Transverse colon (tissue), 4 donors: ENCODE results near the gene RNF135. TPM values are rescaled to one million over a fixed set of nuclear protein-coding genes. Genes with fewer than 3 reads are reported as not detected.
A peak's percentile ranks its signal among the peaks of the same experiment; 100 is the strongest.

Experiments used
- DNase-seq: peaks from one replicate; pipeline ENCODE4 v3.0.0-alpha.2; 2019
- H3K27ac ChIP-seq, 4 donors: fragments of 200-600 bp; sonication (generic); 2 replicates each; pipeline ENCODE4 v1.5.1; 2016 to 2018; ENCODE audit warnings: inconsistent platforms in 4 of 4
- H3K27me3 ChIP-seq: fragments of 200-600 bp; sonication (generic); 2 replicates; pipeline ENCODE4 v1.5.1; 2017; ENCODE audit warnings: inconsistent platforms
- H3K36me3 ChIP-seq, 4 donors: fragments of 200-600 bp; sonication (generic); 2 replicates each; pipeline ENCODE4 v1.5.1; 2017 to 2019; ENCODE audit warnings: inconsistent platforms in 4 of 4
- H3K4me1 ChIP-seq, 4 donors: fragments of 200-600 bp; sonication (generic); 2 replicates each; pipeline ENCODE4 v1.5.1; 2017 to 2020; ENCODE audit warnings: inconsistent platforms in 4 of 4
- H3K4me3 ChIP-seq, 4 donors: fragments of 200-600 bp; sonication (generic); 1 replicate in 1 of 4; 2 replicates in 3 of 4; pipeline versions ENCODE4 v1.5.1 to v1.6.1; 2017 to 2019; ENCODE audit warnings: inconsistent platforms in 4 of 4
- H3K9me3 ChIP-seq, 2 donors: fragments of 200-600 bp; sonication (generic); 2 replicates each; pipeline ENCODE4 v1.5.1; 2017 to 2019; ENCODE audit warnings: inconsistent platforms in 2 of 2
- CTCF ChIP-seq, 5 experiments: fragments of 200-600 bp in 3 of 5; fragments of 450-650 bp in 2 of 5; sonication (generic) in 3 of 5; IDR thresholded peaks; 1 replicate in 2 of 5; 2 replicates in 3 of 5; pipeline ENCODE4 v1.5.1; 2016 to 2017; ENCODE audit warnings: antibody characterized with exemption in 5 of 5, inconsistent platforms in 3 of 5, mild to moderate bottlenecking in 2 of 5, moderate library complexity in 1 of 5
- EP300 ChIP-seq: sonication (generic); formaldehyde crosslinking; IDR thresholded peaks from one replicate; pipeline ENCODE4 v1.6.1; 2017; ENCODE audit warnings: antibody characterized with exemption, low read depth
- POLR2A ChIP-seq: fragments of 450-650 bp; IDR thresholded peaks from one replicate; pipeline ENCODE4 v1.6.1; 2016; ENCODE audit warnings: antibody characterized with exemption, mild to moderate bottlenecking, moderate library complexity
- POLR2AphosphoS5 ChIP-seq, 3 donors: sonication (generic); formaldehyde crosslinking; IDR thresholded peaks; one replicate each; pipeline ENCODE4 v1.6.1; 2016; ENCODE audit warnings: antibody characterized with exemption in 3 of 3
- WGBS, 2 donors: methylation state at CpG; one replicate each; pipeline ENCODE4 v1.1.5; 2018; ENCODE audit warnings: low coverage in 1 of 2; 5-methylcytosine and 5-hydroxymethylcytosine counted together
- in situ Hi-C, 4 donors: fragments of 200-750 bp; cut with MboI; loops; one replicate each; pipeline versions ENCODE4 v1.15.0 to v1.15.1; 2017; ENCODE audit warnings: low sequenced_read_pairs in 3 of 4, low pct_ligation_motif_present in 1 of 4, low pct_unique_long_range_greater_than_20kb in 1 of 4
- intact Hi-C: fragments of 100-400 bp; cut with DNase I; formaldehyde crosslinking; loops from one replicate; pipeline ENCODE4 v1.15.1; 2023; ENCODE audit warnings: low total_unique reads
- total RNA-seq, 4 donors: library from RNA; depleted of rRNA; stranded (reverse); fragments of >200 nt; gene quantifications; one replicate each; pipeline ENCODE4 v1.1.0, GENCODE V29; 2016

Gene RNF135
- total RNA-seq, result 10 to 100 TPM in 3 of 4 donors, 1 to 10 TPM in 1; 9.0 to 34.1 (median 25.0) TPM

- H3K4me3 ChIP-seq, result peak within 1 kb of the TSS; percentile 65 to 76 (median 71)
- intact Hi-C loops (loop anchor here (1.0 kb wide), 1 partner anchor 65 kb away; the partner anchor contains the start of gene TEFM), in situ Hi-C loops (no loop called here)
- no peaks in the 10 kb centered on the region for H3K27me3 ChIP-seq
- WGBS, 2 donors, result 1 to 17% methylated on average over 1 to 31 of the region's 66 CpGs
- H3K9me3 ChIP-seq, result no peaks in the 10 kb centered on the region
- H3K4me1 ChIP-seq, result peaks cover 0 to 35% (median 15%) of the 10 kb centered on the region in 4 donors
- peak within 1 kb of the TSS; percentile 89 to 98 (median 96) for H3K27ac ChIP-seq
- no peaks in the 10 kb centered on the region for H3K36me3 ChIP-seq
- DNase-seq, result peak; percentile 88
- TF ChIP-seq CTCF (IDR thresholded peaks at IDR 0.05) (peak; percentile 38 to 90 (median 43)), POLR2AphosphoS5 (IDR thresholded peaks at IDR 0.05) (peak in 2 of 3 donors; percentile 77 to 80), EP300 (no peak), POLR2A (peak; percentile 81)
Observed at GRCh38 chr17:30970831-30971567, at the start of gene RNF135. TSS of gene RNF135 (plus strand) at chr17:30971039. CDS start at chr17:30971074, 35 bp downstream.

- Histone ChIP-seq H3K36me3 (no peaks in the 10 kb centered on the region), H3K4me3 (peak within 1 kb of the TSS; percentile 21 to 64 (median 48)), H3K27ac (peak within 1 kb of the TSS; percentile 33 to 60 (median 40)), H3K4me1 (peaks cover 0 to 17% (median 13%) of the 10 kb centered on the region in 4 donors), H3K27me3 (peaks cover 61% of the 10 kb centered on the region), H3K9me3 (no peaks in the 10 kb centered on the region)
- DNase-seq, result peak; percentile 77
- in situ Hi-C loops, result loop anchor here in 1 of 4 donors (25.0 kb wide), 1 partner anchor 291 kb away; no protein-coding TSS in a partner anchor
- TF ChIP-seq POLR2A (peak; percentile 8), POLR2AphosphoS5 (IDR thresholded peaks at IDR 0.05) (peak in 2 of 3 donors; percentile 13 to 18), CTCF (IDR thresholded peaks at IDR 0.05) (no peak), EP300 (no peak)
- WGBS, 2 donors, result 0 to 3% methylated on average over 2 to 40 of the region's 60 CpGs
- intact Hi-C loops, result loop anchor here (10.0 kb wide), 1 partner anchor 1743 kb away; no protein-coding TSS in a partner anchor
Observed at GRCh38 chr17:30921544-30922196, 49.2 kb upstream of the RNF135 start, which contains the start of gene ADAP2. TSS of gene ADAP2 (plus strand) at chr17:30921945. CDS start at chr17:30922015, 70 bp downstream.

GRCh38 chr17:30922235-30923030 is 48.4 kb upstream of the RNF135 start:
- peak overlapping the region; percentile 33 to 60 (median 40) for H3K27ac ChIP-seq
- TF ChIP-seq EP300 (no peak), CTCF (IDR thresholded peaks at IDR 0.05) (no peak), POLR2A (no peak), POLR2AphosphoS5 (IDR thresholded peaks at IDR 0.05) (no peak)
- H3K4me3 ChIP-seq, result peak overlapping the region; percentile 21 to 64 (median 48)
- in situ Hi-C loops (loop anchor here in 1 of 4 donors (25.0 kb wide), 1 partner anchor 290 kb away; no protein-coding TSS in a partner anchor), intact Hi-C loops (loop anchor here (10.0 kb wide), 1 partner anchor 1742 kb away; no protein-coding TSS in a partner anchor)
- H3K27me3 ChIP-seq, result peaks cover 61% of the 10 kb centered on the region
- H3K4me1 ChIP-seq, result peaks cover 0 to 17% (median 13%) of the 10 kb centered on the region in 4 donors
- no peaks in the 10 kb centered on the region for H3K36me3 ChIP-seq
- no peaks in the 10 kb centered on the region for H3K9me3 ChIP-seq
- 6% methylated on average over 49 of the region's 66 CpGs; no CpG with 5 or more reads in 1 of the 2 donors for WGBS, 2 donors
- DNase-seq, result peak; percentile 17
